Measurements from ENCODE around the gene STK32A.
"Not testable (repeated sequence)": the region's sequence is repeated elsewhere in the genome, so short reads cannot be mapped to it uniquely, and the experiment has no call there.

The STK32A gene

GRCh38 chr5:147234825-147235635 is at the start of gene STK32A:
TSS of gene STK32A (plus strand) at chr5:147235026. CDS start at chr5:147239635, 4,609 bp downstream.
- no peak for DNase-seq

- no peak for DNase-seq
Observed at GRCh38 chr5:147187099-147187540, 47.7 kb upstream of the STK32A start.

GRCh38 chr5:147188200-147189108 is 46.4 kb upstream of the STK32A start:
- no peak for DNase-seq

- no peak for DNase-seq
Observed at GRCh38 chr5:147189109-147189424, 45.8 kb upstream of the STK32A start.

GRCh38 chr5:147190331-147190730 is 44.5 kb upstream of the STK32A start:
- no peak for DNase-seq

- DNase-seq, result no peak
Observed at GRCh38 chr5:147193123-147193522, 41.7 kb upstream of the STK32A start.

GRCh38 chr5:147200004-147200403 is 34.8 kb upstream of the STK32A start:
- DNase-seq, result no peak

GRCh38 chr5:147203213-147203612 is 31.6 kb upstream of the STK32A start:
- no peak for DNase-seq

GRCh38 chr5:147204576-147204975 is 30.2 kb upstream of the STK32A start:
- DNase-seq, result no peak

- no peak for DNase-seq
Observed at GRCh38 chr5:147208134-147208533, 26.7 kb upstream of the STK32A start.

- DNase-seq, result no peak
Observed at GRCh38 chr5:147216552-147217154, 18.2 kb upstream of the STK32A start.

- no peak for DNase-seq
Observed at GRCh38 chr5:147223343-147223742, 11.5 kb upstream of the STK32A start.

- DNase-seq, result no peak
Observed at GRCh38 chr5:147223948-147224791, 10.7 kb upstream of the STK32A start.

GRCh38 chr5:147225938-147226337 is 8.9 kb upstream of the STK32A start:
- DNase-seq, result no peak

- no peak for DNase-seq
Observed at GRCh38 chr5:147226512-147226911, 8.3 kb upstream of the STK32A start.

- DNase-seq, result no peak
Observed at GRCh38 chr5:147234239-147234824, 494 bp upstream of the STK32A start.

- DNase-seq, result no peak
Observed at GRCh38 chr5:147240266-147240985, 5.6 kb downstream of the STK32A start.

- not testable (repeated sequence) for DNase-seq
Observed at GRCh38 chr5:147243238-147243637, 8.4 kb downstream of the STK32A start.

- DNase-seq, result no peak
Observed at GRCh38 chr5:147245381-147246165, 10.7 kb downstream of the STK32A start.

GRCh38 chr5:147248561-147248960 is 13.7 kb downstream of the STK32A start:
- no peak for DNase-seq

- DNase-seq, result no peak
Observed at GRCh38 chr5:147259837-147260236, 25.0 kb downstream of the STK32A start.

Data from stimulated activated CD4-positive, alpha-beta T cell treated with anti-CD3 and anti-CD28 coated beads, Interleukin-4, amount 100 ng/mL, for 1 hour (primary cell).